NCI-H1930 (cell line): ENCODE results near the gene ECSIT.
"Not testable (repeated sequence)": the region's sequence is repeated elsewhere in the genome, so short reads cannot be mapped to it uniquely, and the experiment has no call there.

Experiments used
- DNase-seq, 2 experiments: peaks; one replicate each; lab custom pipeline; 2025; lab: John Stamatoyannopoulos, UW

The ECSIT gene, protein sequence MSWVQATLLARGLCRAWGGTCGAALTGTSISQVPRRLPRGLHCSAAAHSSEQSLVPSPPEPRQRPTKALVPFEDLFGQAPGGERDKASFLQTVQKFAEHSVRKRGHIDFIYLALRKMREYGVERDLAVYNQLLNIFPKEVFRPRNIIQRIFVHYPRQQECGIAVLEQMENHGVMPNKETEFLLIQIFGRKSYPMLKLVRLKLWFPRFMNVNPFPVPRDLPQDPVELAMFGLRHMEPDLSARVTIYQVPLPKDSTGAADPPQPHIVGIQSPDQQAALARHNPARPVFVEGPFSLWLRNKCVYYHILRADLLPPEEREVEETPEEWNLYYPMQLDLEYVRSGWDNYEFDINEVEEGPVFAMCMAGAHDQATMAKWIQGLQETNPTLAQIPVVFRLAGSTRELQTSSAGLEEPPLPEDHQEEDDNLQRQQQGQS

DNA sequence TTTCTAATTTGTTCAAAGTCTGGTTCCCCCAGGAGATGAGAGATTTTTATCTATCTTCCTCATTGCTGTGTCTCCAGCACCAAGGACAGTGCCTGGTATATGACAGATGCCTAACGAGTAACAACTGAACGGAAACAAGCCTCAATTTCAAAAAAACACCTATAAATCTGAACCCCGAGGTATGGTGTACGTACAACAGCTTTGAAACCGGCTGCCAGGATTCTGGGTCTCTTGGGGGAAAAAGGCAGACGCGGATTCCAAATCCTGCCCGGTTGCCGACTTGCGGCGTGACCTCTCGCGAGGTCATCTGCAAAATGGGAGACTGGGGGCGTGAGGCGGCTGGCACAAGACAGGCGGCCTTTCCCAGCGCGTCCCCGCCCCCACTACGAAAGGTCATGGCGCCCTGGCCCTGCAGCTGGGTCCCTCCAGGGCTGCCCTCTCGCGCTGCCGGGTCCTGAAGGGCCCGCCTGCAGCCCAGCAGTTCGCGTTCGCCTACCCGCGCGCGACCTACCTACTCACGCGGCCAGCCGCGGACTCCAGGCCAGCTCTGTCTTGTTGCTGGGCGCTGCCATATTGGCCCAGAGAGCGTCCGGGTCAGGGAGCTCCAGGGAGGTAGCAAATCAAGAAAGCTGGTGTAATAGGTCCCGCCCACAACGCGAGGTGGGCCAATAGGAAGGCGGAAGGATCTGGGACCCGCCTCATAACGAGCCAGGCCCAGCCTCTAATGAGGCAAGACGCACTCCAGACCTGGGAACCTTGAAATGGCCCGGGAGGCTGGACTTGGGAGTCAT lies at the start of gene ECSIT:
TSS of gene ECSIT (minus strand) at position 584 of the 791 bp plus-strand sequence. CDS start 9,964 bp downstream, outside the sequence.
- DNase-seq, result peak; percentile 86 to 87

DNA sequence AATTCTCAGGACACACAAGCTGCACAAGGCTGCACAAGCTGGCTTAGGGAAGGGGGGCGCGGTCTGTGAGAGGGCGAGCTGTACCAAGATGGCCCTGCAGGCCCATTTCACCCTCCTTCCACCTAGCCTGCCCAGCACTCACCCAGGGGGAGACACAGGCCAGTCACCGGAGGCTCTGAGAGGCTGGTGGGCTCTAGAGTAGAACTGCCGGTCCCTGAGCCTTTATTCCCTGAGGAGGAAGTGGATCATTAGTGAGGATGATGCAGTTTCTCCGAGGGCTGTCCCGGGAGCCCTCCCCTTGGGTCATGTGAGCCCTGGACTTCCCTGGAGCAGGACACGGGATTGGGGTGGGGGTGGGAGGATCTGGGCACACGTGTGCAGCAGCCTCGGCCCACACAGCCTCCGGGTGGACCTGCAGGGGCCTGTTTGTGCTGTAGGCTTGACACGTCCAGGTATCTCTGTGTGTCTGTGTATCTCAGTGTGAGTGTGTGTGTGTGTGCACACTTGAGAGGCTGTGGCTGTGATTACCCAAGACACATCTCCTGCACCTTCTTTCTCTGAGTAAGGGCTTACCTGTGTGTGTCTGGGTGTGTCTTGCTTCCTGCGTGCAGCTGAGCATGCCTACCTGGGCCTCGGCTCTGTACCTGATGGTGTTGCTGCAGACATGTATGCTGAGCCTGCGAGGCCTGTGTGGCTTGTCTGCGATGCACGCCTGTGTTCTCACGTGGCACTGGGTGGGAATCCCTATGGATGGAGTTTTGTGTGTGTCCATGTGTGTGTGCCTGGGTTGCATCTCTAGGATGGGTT lies 48.7 kb upstream of the ECSIT start, which contains the start of gene ACP5:
TSS of gene ACP5 (minus strand) at position 195 of the 807 bp plus-strand sequence. CDS start 328 bp downstream, outside the sequence.
- no peak for DNase-seq

DNA sequence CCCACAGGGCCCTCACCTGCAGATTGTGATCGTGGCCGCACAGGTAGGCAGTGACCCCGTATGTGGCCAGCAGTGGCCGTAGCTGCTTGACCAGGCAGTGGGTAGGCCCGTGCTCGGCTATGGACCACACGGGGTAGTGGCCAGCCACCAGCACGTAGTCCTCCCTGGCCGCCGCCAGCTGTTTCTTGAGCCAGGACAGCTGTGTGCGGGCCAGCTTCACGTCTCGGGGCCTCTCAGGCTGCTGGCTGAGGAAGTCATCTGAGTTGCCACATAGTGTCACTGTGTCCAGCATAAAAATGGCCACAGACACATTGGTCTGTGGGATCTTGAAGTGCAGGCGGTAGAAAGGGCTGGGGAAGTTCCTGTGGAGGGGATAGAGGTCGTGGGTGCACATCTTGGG lies 47.3 kb upstream of the ECSIT start:
- DNase-seq, result no peak

DNA sequence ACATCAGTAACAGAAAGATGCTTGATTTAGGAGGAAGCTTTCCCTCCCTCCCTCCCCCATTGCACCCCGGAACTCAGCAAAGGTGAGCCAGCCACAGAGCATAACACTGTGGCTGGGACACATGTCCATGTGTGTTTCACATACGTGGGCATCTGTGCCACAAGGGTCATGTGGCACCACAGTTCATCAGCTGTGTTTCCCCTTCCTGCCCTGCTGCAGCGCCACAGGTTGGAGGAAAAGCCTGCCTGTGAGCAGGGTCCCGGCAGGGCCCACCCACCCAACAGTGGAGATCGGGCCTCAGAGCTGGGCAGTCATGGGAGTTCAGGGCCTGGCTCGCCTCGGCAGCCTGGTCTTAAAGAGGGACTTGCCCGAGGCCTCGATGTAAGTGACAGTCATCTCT lies 45.8 kb upstream of the ECSIT start:
- no peak for DNase-seq

DNA sequence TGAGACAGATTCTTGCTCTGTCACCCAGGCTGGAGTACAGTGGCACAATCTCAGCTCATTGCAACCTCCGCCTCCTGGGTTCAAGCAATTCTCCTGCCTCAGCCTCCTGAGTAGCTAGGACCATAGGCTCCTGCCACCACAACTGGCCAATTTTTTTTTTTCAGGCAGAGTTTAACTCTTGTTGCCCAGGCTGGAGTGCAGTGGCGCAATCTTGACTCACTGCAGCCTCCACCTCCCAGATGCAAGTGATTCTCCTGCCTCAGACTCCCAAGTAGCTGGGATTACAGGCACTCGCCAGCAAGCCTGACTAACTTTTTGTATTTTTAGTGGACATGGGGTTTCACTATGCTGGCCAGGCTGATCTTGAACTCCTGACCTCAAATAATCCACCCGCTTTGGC lies 44.8 kb upstream of the ECSIT start:
- not testable (repeated sequence) for DNase-seq

DNA sequence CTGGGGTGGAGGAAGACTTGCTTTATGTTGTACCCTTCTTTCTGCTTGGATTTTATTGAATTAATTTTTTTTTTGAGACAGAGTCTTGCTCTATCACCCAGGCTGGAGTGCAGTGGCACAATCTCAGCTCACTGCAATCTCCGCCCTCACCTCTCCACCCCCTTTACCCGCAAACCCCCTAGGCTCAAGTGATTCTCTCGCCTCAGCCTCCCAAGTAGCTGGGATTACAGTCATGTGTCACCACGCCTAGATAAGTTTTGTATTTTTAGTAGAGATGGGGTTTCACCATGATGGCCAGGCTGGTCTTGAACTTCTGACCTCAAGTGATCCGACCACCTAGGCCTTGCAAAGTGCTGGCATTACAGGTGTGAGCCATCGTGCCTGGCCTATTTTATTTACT lies 44.4 kb upstream of the ECSIT start:
- DNase-seq, result not testable (repeated sequence)

DNA sequence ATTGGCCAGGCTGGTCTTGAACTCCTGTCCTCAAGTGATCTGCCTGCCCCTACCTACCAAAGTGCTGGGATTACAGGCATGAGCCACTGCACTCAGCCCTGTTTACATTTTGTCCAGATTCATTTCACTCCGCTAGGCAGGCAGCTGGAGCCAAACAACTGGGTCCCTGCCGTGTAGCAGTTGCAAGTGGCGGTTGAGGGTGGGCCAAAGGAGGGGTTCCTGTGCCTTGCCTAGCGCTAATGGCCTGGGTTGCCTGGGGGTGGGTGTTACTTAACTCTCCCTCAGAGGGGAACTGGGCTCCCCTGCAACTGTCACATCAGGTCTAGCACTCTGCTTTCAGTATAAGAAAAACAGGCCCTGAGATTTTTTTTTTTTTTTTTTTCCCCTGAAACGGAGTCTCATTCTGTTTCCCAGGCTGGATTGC lies 41.1 kb upstream of the ECSIT start:
- no peak for DNase-seq

DNA sequence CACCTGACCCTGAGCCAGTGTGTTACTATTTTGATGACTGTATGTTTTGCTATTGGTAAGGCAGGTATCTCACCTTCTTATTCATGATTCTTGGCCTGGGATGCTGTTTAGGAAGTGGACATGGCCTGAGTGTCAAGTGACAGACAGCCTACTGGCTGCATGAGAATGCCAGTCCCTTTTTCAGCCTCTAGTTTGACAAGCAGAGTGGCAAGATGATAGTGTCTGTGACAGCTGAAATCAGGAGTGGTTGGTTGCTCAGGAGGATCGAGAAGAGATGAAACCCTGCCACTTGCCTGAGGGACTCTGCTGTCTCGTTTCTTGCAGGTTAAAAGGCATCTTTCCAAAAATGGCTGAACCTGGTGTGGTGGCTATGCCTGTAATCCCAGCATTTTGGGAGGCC lies 37.2 kb upstream of the ECSIT start:
- DNase-seq, result no peak

DNA sequence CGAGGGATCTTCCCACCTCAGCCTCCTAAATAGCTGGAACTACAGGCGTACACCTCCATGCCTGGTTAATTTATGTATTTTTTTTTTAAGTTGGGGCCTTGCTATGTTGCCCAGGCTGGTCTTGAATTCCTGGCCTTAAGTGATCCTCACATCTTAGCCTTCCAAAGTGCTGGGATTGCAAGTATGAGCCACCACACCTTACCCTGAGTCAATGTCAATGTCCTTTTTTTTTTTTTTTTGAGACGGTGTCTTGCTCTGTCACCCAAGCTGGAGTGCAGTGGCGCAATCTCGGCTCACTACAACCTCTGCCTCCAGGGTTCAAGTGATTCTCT lies 36.7 kb upstream of the ECSIT start:
- DNase-seq, result not testable (repeated sequence)

DNA sequence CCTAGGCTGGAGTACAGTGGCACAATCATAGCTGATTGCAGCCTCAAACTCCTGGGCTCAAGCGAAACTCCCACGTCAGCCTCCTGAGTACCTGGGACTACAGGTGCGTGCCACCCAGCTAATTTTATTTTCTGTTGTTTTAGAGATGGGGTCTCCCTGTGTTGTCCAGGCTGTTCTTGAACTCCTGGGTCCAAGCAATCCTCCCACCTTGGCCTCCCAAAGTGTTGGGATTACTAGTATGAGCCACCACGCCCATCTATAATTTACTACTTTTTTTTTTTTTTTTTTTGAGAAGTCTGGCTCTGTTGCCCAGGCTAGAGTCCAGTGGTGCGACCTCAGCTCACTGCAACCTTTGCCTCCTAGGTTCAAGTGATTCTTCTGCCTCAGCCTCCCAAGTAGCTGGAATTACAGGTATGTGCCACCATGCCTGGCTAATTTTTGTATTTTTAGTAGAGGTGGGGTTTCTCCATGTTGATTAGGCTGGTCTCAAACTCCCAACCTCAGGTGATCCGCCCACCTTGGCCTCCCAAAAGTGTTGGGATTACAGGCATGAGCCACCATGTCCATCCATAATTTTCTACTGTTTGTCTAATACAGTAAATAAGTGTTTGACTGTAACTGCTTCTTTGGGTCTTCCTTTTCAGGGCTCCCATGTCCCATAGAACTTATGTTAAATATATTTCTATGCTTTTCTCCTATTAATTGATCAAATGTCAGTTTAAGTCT lies 35.3 kb upstream of the ECSIT start:
- not testable (repeated sequence) for DNase-seq

DNA sequence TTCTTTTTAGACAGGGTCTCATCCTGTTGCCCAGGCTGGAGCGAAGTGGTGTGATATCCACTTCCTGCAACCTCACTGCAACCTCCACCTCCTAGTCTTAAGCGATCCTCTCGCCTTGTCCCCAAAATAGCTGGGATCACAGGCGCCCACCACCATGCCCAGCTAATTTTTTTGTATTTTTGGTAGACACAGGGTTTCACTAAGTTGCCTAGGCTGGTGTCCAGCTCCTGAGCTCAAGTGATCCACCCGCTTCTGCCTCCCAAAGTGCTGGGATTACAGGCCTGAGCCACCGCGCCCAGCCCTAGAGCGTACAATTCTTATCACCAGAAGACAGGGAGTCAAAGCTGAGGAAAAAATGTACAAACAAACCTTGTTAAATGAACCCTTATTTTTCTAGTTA lies 34.6 kb upstream of the ECSIT start:
- DNase-seq, result no peak

DNA sequence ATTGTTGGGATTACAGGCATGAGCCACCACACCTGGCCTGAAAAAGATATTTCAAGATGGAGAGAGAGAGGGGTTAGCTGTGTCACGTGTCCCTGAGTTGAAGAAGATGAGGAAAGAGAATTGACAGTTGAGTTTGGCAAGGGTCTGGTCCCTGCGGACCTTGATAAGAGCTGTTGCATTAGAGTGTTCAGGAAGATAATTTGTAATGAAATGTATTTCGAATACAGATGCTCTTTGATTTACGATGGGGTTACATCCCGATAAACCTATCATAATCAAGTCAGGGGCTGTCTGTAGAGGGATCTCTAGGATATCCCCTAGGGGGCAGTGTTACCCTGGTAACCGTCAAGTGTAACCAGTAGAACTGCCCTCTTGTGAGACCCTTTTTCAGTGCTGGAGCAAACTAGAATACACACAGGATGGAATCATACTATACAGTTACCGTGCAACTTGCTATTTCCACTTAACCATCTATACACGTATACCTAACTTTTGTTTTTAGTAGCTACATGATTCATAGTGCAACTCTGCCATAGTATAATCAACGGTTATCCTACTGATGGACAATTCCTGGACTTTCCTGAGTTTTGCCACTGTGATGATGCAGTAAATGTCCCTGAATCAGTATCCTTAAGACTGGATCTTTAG lies 31.6 kb upstream of the ECSIT start:
- DNase-seq, result peak; percentile 59 to 66

DNA sequence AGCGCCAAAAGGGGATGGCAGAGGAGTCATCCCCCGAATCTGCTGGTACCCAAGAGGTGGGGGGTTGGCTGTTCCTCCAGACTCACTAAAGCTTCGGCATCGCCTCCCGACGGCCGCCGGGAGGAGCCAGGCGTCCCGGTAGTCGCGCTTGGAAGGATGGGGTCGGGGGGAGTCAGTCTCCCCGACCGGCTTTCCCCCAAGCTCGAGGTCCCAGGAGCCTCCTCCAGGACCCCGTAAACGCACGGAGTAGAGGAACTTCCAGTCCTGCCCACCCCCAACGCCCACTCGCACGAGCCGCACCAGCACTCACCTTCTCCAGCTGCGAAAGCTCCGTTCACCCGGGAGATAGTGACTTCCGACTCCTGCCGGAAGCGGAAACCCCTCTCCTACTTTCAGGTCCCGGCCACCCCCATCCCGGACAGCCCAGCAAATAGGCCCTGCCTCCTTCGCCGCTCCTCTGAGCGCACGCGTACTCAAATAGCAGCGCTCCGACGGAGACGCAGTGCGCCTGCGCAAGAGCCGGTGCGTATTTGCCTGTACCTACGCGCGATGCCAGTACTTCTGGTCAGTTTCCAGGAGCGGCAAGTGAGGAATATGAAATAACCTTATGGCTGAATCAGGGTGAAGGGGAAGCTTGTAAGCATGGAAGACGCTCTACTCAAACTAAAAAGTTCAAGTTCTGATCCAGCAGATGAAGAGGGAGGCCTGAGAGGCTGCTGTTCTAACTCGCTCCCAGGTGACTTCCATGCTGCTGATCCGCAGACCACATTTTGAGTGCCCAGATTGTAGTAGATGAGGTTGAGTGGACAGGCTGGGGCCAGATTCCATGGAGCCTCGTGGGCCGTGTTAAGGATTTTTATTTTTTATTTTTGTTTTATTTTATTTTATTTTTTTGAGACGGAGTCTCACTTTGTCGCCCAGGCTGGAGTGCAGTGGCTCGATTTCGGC lies 30.2 kb upstream of the ECSIT start, which contains the start of gene ELOF1:
TSS of gene ELOF1 (minus strand) at position 350 of the 948 bp plus-strand sequence. CDS start 4,883 bp downstream, outside the sequence.
- DNase-seq, result peak; percentile 92 to 94

DNA sequence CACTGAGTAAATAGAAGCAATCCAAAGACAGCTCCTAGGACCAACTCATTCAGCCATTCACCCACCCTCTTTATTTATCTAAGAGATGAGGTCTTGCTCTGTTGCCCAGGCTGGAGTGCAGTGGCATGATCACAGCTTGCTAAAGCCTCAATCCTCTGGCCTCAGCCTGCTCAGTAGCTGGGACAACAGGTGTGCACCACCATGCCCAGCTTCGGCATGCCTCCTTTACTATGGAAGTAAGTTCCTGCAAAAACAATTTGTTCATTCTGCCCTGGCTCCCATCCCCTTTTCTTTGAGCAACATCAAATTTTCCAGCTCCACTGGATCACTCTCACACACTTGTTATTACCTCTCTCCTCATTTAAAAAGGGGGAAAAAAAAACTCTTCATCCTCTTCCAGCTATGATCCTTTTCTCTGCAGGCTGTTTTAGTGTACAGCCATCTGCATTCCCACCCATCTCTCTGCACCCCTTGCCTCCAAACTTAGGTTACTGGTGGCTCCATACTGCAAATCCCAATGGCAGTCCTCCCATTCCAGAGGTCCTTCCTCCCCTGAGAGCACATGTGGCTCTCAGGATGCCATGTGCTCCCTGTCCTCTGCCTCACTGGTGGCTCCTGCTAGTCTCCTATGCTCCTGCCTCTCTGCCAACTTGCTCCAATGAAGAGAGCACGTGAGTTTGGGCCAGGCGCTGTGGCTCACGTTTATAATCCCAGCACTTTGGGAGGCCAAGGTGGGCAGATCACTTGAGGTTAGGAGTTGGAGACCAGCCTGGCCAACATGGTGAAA lies 27.9 kb upstream of the ECSIT start:
- DNase-seq, result no peak

DNA sequence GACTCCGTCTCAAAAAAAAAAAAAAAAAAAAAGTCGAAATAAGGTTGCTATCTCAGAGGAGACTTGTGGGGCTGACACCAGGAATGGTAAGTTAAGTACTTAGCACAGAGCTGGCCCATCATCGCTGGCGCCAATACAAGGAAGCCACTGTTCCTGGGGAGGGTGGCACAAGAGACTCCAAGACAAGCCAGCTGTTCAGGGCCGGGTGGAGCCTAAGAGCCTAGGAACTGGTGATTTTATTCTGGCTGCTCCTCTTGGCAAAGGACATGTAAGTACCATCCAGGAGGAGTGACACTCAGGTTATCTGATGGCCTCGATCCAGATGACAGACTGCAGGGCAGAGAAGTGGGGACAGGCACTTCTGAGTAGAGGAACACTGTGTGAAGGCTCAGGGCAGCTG lies 26.3 kb upstream of the ECSIT start:
- no peak for DNase-seq

DNA sequence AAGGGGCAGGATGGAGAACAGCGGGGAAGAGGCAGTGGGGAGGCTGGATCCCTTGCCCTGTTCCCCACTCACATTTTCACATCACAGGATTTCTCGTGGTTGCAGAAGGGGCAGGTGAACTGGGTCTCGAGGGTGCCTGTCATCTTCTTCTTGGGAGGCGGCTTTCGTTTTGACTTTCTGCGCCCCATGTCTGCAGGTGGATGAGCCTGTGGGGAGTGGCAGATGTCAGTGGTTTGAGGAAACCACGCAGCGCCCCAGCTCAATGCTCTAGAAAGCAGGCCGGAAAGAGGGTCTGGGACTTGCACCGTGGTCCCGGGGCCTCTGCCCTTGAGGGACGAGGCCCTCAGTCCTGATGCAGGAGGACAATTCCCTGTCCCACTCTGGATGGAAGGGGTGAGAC lies 25.2 kb upstream of the ECSIT start:
- no peak for DNase-seq

DNA sequence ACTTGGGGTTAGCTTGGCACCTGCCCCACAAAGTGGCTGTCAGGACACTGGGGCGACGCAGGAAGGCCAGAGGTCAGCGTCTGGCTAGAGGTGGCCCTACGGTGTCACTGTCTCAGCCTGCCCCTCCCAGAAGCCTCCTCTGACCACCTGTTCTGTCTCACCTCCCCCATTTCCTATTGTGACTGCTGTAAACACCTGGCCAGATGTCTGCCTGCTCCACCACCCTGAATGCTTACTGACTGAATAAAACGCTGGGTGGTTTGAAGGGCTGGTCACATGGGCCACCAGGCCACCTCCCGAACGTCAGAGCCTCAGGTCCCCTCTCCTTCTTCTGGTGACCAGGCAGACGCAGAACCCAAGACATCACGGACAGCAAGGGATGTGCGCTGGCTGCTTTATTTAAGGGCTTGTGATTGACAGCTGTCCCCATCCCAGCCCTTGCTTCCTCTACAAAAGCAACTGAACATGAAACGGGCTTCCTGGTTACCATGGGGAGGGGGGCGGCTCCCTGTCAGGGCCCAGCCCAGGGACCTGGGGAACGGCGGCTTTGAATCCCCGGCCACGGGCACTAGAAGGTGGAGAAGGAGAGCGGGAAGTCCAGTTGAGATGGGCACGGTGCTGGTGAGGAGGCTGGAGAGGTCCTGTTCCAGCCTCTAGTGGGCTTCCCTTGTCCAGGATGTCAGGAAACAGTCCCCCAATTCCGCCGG lies 23.9 kb upstream of the ECSIT start:
- no peak for DNase-seq

DNA sequence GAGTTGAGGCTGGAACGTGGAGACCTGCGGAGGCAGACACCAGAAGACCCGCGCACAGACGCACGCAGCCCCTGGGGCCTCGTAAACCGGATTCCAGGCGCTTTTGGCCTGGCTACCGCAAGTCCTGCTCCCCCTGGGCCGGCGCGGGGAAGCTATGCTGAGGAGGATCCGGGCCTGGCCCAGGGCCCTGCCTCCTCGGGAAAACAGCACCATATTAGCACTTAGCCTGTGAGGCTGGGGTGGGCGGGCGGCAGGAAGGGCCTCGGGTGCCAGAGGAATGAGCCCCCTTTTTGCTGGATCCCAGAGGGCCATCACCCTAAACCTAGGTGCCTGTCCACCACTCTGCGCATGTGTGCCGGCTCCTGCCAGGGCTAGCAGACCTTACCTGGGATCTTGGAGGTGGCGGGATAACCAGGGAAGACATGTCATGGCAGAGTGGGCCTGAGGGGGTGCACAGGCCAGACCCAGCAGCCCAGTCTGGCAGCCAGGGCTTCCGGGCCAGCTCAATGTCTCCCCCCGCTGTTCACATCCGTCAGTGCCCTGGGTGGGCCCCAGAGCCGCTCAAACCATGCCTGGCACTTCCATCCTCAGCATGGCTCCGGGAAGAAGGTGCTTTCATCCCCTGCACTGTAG lies 22.8 kb upstream of the ECSIT start:
- no peak for DNase-seq
